Prostate gland (tissue), 2 donors: ENCODE data around the gene EPC1.

ENCODE experiments used
- POLR2A ChIP-seq: fragments of 450-650 bp; IDR thresholded peaks from one replicate; pipeline ENCODE4 v1.6.1; 2016; ENCODE audit warnings: antibody characterized with exemption, mild to moderate bottlenecking
- TF ChIP-seq, protein P1 (sequence below), 4 experiments: fragments of 200-600 bp in 2 of 4; fragments of 450-650 bp in 2 of 4; sonication (generic) in 2 of 4; IDR thresholded peaks; 1 replicate in 3 of 4; 2 replicates in 1 of 4; pipeline ENCODE4 v1.5.1; 2016 to 2019; ENCODE audit warnings: antibody characterized with exemption in 4 of 4, mild to moderate bottlenecking in 2 of 4, moderate library complexity in 2 of 4

- TF ChIP-seq, protein P1, sequence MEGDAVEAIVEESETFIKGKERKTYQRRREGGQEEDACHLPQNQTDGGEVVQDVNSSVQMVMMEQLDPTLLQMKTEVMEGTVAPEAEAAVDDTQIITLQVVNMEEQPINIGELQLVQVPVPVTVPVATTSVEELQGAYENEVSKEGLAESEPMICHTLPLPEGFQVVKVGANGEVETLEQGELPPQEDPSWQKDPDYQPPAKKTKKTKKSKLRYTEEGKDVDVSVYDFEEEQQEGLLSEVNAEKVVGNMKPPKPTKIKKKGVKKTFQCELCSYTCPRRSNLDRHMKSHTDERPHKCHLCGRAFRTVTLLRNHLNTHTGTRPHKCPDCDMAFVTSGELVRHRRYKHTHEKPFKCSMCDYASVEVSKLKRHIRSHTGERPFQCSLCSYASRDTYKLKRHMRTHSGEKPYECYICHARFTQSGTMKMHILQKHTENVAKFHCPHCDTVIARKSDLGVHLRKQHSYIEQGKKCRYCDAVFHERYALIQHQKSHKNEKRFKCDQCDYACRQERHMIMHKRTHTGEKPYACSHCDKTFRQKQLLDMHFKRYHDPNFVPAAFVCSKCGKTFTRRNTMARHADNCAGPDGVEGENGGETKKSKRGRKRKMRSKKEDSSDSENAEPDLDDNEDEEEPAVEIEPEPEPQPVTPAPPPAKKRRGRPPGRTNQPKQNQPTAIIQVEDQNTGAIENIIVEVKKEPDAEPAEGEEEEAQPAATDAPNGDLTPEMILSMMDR (IDR thresholded peaks at IDR 0.05) = no peak
- TF ChIP-seq POLR2A = no peak
Observed at GRCh38 chr10:32246685-32247084, 100.3 kb downstream of the EPC1 start.
